HG02610 (cell line): ENCODE results near the gene TBC1D22A.

ENCODE experiments used
- ATAC-seq: cut with Tn5 transposase; IDR thresholded peaks from one replicate; pipeline ENCODE4 v1.9.1; 2021; ENCODE audit warnings: mild to moderate bottlenecking, moderate library complexity; ENCODE audit not compliant: unreplicated experiment

Gene TBC1D22A

DNA sequence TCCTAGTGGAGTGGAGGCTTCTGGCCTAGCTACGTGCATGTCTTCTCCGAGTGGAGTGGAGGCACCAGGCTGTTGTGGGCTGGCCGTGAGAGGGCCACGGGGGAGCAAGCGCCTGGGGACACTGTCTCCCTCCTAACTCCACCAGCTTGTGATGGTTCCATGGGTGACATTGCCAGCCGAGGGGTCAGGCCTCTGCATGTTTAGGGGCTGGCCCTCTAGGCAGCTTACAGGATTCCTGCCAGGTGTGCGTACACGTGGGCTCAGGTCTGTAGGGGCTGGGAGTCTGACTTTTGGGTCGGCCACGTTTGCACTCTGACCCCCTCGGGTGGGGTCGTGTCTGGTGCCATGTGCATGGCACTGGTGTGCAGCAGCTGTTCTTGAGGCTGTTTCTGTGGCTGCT, 31.6 kb downstream of the TBC1D22A start:
- no peak for ATAC-seq

DNA sequence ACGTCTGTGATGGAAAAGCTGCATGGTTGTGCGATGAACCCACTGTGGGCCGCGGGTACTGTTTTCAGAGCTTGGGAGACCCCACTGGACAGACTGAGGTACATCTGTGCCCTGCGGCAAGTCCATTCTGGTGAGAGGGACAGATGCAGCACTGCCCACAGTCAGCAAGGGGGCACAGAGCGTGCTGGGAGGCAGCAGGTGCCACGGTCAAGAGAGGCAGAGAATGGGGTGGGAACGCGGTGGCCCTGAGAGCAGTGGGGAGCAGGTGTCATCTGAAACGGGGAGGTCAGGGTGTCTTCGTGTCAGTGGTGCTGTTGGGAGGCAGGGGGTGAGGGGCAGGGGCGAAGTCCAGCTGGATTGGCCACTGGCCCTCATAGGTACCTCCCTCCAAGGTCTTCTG, 32.0 kb downstream of the TBC1D22A start:
- ATAC-seq: no peak

DNA sequence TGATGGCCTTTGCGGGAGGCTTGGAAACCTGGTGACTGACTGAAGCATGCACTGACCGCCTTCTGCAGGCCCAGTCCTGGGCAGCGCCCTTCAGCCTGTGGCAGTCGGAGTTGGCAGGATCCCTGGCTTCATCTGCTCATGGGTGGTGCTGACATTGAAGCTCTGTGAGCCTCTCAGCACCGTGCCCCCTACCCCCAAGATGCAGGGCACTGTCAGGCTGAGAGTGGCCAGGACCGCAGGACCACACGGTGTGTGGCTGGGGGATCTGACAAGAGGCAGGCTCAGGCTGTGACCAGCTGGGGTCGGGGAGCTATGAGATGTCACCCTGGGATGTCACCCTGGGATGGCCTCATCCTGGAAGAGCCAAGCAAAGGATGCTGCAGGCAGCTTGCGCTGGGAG, 32.7 kb downstream of the TBC1D22A start:
- ATAC-seq: no peak

DNA sequence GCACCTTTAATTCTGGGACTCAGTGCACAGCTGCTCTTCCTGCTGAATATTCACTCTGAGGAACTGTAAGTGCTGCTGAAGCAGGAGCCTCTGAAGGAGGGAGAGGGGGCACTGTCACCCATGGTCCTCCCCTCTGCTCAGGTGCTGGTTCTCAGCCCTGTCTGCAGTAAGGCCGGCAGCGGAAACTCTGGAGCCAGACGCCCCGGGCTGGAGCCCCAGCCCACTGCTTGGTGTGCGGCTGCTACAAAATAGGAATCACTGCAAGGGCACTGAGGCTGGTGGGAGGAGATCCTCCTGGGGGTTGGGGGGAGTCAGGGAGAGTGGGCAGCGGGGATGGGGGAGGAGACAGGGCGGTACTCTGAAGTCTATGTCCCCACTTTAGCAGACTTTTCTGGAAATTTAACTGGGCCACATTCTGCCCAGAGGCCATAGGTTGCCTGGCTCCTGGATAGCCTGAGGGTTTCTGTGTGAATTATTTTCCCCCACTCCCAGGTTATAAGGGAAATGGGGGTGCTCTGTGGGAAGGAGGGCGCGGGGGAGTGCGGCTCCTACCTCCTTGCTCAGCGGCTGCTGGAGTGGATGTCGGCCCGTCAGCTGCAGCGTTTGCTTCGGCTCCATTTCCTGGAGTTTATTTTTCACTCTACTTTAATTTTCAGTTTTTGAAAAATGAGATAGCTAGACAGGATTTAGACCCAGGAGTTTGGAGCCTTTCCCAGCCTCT, 33.6 kb downstream of the TBC1D22A start:
- no peak for ATAC-seq

DNA sequence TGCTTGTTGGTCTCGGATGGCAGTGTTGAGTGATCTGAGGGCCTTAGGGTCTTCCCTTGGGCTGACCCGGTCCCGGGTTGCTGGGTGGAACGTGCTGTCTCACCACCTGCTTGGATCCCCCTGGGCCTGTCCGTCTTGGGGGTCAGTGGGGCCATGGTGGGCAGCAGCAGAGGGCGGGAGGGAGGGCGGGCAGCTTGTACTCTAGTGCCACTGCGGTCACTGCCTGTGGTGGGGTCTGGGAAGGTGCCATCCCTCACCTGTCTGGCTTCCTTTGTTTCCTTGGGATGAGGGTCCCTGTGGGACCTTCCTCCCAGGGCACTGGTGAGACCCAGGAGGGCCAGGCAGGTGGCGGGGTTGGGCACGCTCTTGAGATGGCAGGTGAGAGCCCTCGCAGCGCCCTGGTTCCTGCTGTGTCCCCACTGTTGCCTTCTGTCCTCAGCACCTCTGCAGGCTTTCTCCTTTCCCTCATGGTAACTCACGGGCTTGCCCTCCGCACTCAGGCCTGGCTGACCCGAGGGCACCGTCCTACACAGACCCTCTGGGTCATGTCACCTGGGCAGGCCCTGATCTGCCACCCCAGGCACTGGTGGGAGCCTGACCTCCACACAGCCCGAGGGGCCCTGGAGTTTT, 34.2 kb downstream of the TBC1D22A start:
- no peak for ATAC-seq

DNA sequence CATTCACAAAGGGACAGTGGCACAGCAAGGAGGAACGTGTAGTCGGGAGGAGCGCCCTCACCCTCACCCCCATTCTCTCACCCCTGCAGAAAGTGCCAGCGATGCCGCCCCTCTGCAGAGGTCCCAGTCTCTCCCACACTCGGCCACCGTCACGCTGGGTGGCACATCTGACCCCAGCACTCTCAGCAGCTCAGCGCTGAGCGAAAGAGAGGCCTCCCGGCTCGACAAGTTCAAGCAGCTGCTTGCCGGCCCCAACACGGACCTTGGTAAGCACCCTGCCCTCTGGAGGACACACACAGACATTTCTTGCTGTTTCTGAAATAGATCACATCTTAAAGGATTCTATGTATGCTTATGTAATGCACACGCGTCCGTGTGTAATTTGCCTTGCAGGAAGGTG, 34.9 kb downstream of the TBC1D22A start:
- ATAC-seq: no peak

DNA sequence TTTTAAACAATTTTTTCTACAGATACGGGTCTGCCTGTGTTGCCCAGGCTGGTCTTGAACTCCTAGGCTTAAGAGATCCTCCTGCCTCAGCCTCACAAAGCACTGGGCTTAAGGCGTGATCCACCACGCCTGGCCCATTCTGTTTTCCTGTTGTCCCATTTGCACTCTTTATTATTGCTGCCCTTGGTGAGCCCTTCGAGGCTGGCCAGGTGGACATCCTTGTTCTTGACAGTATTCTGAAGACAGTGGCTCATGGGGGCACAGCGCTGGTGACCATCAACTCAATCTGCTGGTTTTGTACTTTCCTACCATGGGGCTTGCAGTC, 35.6 kb downstream of the TBC1D22A start:
- ATAC-seq: no peak

DNA sequence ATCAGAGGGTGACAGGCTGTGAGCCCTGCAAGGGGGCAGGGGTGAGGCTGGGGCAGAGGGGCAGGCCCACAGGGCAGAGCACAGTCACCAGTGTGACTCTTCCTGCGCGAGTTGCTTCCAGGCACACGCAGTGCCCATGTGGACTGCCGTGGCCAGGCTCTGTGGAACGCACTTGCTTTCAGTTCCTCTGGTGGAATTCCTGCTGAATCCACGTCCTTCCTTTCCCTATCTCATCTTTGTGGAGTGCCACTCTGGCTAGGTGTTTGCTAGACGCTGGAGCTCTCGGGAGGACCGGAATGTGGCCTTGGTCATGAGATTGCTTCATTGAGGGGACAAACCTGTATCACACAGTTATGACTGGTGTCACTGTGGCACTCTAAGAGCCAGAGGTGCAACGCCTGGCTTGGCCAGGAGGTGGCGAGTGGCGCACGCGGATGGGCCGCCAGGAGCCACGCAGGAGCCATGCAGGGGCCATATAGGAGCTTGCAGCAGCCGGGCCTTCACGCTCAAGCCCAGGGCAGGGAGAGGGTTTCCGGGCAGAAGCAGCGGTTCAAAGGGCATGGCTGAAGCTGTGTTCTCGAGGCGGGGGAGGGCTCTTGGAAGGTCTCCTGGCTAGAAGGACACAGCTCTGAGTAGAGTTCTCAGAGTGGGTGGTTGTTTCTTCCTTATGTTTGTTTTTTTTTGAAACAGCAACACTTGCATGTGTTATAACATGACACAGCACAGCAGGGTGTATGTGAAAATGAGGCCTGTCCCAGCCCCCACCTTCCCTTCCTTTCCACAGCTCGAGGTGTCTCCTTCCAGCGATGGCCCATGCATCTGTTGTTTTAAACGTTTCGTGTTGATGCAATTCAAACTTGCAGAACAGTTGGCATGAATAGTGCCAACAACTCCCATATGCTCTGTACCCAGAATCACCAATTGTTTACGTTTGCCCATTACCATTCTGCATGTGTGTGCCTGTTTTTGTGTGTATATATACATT, 36.2 kb downstream of the TBC1D22A start:
- no peak for ATAC-seq

DNA sequence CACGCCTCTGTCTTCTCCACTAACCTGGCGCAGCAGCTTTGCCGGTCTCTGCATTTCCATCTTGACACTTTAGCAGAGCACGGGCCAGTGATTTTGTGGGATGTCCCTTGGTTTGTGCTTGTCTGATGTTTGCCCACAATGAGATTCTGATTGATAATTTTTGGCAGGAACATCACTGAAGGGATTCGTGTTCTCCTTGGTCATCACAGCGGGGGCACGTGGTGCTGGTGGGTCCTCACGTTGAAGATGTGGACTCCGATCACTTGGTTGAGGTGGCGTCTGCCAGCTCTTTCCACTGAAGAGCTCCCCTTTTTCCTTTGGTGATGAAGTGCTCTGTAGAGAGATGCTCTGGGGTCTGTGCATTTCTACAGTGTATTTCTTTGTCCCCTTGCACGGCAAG, 37.2 kb downstream of the TBC1D22A start:
- ATAC-seq: no peak

DNA sequence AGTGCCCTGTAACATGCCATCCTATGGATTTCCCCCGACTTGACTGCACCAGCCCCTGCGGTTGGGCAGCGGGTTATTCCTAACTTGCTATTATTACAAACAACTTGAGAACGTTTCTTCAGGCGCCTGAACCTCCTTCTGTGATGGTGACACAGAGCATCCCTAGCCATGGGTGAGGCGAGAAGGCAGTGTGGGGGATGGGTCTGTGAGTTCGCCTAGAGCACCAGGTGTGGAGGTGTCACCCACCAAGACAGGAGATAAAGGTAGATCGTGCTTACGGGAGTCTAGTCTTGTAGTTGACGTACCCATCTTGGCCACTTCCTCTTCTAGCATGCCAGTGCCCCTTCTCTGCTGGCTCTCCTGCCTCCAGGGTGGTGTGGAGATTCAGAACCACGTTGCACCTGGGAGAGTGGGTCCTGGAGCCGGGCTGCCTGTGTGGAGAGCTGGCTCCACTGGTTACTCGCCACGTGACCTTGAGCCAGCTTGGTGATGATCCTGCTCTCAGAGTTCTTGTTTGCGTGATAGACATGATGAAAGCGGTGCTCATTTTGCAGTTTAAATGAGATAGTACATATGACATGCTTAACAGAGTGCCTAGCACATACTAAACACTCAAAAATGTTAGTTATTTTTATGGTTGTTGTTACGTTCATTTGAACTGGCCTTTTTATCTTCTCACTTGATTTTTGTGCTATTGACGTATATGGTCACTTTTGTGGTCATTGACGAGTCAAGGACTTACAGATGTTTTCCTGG, 37.8 kb downstream of the TBC1D22A start:
- no peak for ATAC-seq

DNA sequence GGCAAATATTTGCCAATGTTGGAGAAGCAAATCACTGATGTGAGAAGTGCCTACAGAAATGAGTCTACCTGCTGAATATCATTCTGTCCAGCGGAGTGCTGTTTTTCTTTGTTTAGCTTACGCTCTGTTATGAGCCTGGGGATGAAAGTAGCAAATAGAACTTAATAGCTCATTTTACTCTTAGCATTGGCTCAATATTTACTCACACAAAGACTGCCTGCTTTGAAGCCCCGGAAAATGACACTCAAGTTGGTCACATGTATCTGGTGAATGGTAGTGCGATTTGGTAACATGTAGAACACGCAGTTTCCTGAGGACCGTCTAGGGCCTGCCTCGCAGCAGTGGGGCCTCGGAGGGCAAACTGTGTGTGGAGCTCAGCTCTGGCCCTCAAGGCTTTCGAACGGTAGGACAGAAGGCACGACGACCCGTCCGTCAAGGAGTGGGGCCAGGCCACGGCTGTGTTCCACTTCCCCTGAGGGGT, 38.9 kb downstream of the TBC1D22A start:
- ATAC-seq: no peak

DNA sequence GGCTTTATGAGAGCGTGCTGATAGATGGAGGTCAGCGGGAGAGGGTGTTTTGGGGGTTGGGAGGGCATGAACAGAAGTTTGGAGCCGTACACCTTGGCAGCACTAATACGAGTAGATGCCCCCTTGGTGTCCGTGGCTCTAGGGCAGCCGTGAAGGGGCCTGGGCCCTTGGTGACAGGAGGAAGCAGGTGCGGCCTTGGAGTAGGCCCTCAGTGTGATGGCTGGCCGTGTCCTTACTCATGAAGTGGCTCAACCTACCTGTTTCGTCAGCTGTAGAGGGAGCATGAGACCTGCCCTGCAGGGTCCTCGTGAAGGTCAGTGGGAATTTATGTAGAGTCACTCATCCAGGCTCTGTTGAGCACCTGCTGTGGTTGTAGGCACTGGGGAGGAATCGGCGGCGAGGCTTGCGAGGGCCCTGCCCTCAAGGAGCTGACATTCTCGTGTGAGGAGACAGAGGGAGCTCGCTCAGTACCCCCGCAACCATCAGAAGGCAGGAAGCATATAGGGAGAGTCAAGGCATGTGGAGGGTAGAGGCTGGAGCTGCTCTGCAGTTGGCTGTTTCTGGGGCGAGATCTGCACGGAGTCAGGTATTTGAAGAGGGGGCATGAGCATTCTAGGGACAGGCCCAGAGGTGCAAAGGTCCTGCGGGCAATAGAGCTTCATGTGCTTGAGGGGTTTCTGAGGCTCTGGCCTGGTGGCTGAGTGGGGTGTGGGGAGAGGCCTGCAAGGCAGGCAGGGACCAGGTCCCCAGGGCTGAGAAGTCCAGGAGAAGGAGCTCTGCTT, 39.6 kb downstream of the TBC1D22A start:
- ATAC-seq: no peak

DNA sequence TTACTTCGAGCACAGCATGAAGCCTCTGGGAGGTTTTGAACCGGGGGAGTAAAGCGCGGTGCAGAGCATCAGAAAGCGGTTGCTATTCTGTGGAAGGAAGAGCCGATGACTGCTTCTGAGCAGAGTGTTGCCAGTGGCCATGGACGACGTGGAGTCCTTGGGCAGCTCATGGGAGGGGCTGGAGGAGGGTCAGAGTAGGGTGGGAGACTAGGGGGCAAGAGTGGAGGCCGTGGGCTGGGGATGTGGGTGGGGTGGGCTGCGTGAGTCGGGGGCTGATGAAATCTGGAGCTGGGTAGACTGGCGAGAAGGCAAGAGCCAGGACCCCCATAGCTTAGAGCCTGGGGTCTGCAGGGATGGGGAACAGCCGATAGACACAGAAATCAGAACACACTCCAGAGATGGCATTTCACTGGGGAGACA, 40.2 kb downstream of the TBC1D22A start:
- no peak for ATAC-seq

DNA sequence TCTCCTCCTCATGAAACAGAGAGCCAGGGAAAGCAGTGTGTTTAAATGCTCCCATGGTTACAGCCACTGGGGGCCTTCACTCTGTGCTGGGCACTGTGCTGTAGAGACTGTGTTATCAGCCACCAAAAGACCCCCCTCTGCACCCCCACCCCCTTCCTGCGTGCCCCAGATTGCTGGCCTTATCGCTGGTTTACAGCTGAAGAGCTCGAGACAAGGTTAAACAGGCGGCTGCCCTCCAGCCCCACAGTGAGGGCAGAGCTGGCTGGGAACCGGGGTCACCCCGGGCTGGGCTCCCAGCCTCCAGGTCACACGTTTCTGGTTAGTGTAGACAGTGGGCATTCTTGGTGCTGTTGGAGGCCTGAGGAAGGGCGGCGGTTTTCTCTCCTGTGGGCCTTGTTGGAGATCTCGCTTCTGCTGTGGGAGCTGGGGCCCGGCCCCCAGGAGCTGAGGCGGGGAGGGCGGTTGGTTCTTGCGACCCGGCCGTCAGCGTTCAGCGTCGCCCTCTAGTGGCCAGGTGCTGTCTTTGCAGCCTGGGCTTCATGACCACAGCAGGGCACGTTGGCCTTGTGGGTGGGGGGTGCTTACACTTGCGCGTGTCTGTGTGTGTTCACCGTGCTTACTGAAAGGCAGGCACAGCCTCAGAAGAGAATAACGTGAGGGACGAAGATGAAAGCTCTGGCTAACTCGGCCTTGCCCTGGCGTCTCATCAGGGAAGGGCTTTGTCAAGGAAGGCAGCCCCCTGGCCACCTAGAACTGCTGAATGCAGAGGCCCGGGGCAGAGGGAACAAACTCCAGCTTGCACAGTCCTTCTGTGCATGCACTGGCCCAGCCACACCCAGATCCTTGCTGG, 40.8 kb downstream of the TBC1D22A start:
- ATAC-seq: no peak

DNA sequence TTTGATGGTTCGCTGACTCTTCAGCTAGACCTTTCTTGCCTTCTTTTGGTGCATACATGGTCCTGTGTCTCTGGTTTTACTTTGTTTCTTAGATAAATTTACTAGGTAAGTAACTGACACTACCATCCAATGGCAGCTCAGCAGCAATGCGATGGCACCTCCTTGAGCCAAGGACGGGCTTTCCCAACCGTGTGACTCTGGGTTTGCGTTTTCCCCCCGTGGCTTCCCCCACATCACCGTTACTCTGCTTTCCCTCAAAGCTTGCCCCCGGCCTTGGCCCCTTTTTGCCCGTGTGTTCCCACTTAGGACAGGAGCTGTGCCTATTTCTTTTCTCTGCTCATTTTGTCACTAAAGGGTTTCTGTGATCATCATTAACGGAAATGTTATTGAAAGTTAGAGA, 41.5 kb downstream of the TBC1D22A start:
- no peak for ATAC-seq

DNA sequence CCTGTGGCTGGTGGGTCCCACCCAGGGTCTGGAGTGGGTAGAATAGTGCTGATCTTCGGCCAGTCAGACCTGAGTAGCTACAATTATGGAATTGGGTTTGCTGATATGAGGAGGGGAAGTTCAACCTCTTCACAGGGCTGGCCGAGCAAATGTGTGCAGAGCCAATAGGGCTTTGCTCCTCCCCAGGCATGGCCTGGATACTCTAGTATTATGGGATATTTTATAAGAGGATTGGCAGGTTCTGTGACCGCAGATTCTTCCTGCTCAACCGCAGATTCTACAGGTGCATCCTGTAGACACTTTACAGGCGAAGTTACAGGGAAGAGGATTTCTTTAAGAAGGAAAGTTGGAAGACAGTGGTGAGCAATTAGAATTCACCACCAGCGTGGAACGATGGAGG, 44.3 kb downstream of the TBC1D22A start:
- ATAC-seq: no peak

DNA sequence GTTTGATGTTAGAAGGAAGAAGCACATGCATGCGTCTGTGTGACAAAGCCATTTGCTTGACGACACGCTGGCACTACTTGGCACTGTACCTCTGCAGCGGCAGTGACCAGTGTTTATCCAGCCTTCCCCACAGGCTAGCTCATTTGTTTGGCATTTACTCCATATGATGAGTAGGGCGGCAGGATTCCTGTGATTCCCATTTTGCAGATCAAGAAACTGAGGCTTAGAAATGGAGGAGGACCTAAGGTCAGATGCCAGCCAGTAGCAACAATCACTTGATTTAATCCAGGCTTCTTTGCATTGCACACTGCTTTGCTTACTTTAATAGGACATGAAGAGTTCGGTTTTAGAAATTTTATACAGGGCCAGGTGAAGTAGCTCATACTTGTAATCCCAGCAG, 45.0 kb downstream of the TBC1D22A start:
- no peak for ATAC-seq

DNA sequence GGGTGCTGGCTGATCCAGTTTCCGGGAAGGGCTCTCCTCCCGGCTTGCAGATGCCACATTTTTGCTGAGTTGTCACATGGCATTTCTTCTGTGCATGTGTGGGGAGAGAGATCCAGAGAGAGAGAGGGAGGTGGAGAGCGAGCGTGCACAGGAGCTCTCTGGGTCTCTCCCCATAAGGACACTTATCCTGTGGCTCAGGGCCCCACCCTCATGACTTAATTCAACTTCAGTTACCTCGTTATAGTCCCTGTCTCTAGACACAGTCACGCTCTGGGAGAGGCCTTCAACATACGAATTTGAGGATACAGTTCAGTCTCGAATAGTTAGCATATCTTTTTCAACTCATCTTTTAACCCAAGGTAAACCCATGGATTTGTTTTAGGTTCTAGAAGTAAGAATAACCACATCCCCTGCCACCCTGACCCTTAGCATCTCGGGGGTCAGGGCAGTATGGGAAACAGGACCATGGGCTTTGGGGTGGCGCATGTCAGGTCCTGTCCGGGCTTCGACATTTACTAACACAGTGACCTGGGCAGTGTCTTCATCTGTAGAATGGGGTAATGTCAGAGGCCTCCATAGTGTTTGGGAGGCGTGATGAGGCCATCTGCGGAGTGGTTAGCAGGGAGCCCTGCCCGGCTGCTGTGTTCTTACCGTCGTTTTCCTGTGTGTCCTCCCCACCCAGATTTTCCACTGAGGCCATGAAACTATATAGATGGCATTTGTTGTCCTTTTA, 46.9 kb downstream of the TBC1D22A start:
- ATAC-seq: no peak
